ENCODE results near the gene NEURL1.
"Not testable (repeated sequence)": the region's sequence is repeated elsewhere in the genome, so short reads cannot be mapped to it uniquely, and the experiment has no call there.

NEURL1 gene

GRCh38 chr10:103465411-103466179 is 27.9 kb upstream of the NEURL1 start:
- no peak for DNase-seq

GRCh38 chr10:103466734-103467133 is 26.8 kb upstream of the NEURL1 start:
- DNase-seq: no peak

GRCh38 chr10:103467406-103467805 is 26.1 kb upstream of the NEURL1 start:
- no peak for DNase-seq

GRCh38 chr10:103469201-103469600 is 24.3 kb upstream of the NEURL1 start:
- no peak for DNase-seq

- peak; percentile 68 for DNase-seq
Measured at GRCh38 chr10:103470761-103471653, 22.5 kb upstream of the NEURL1 start.

GRCh38 chr10:103472005-103472404 is 21.5 kb upstream of the NEURL1 start:
- no peak for DNase-seq

- no peak for DNase-seq
Measured at GRCh38 chr10:103473261-103473671, 20.2 kb upstream of the NEURL1 start.

- DNase-seq: no peak
Measured at GRCh38 chr10:103474077-103474476, 19.4 kb upstream of the NEURL1 start.

GRCh38 chr10:103475437-103475836 is 18.1 kb upstream of the NEURL1 start:
- DNase-seq: no peak

GRCh38 chr10:103476046-103476768 is 17.3 kb upstream of the NEURL1 start:
- no peak for DNase-seq

- DNase-seq: no peak
Measured at GRCh38 chr10:103478671-103479070, 14.8 kb upstream of the NEURL1 start.

GRCh38 chr10:103479135-103479534 is 14.4 kb upstream of the NEURL1 start, which contains the start of gene CALHM3:
TSS of gene CALHM3 (minus strand) at chr10:103479240. CDS start at chr10:103479032, 208 bp downstream.
- no peak for DNase-seq

- DNase-seq: no peak
Measured at GRCh38 chr10:103480521-103480920, 13.0 kb upstream of the NEURL1 start.

GRCh38 chr10:103481974-103482531 is 11.5 kb upstream of the NEURL1 start:
- no peak for DNase-seq

- DNase-seq: not testable (repeated sequence)
Measured at GRCh38 chr10:103486635-103487409, 6.7 kb upstream of the NEURL1 start.

- DNase-seq: no peak
Measured at GRCh38 chr10:103487410-103487708, 6.1 kb upstream of the NEURL1 start.

GRCh38 chr10:103490986-103491314 is 2.6 kb upstream of the NEURL1 start:
- DNase-seq: no peak

GRCh38 chr10:103491729-103492364 is 1.7 kb upstream of the NEURL1 start:
- DNase-seq: no peak

GRCh38 chr10:103492655-103493261 is 747 bp upstream of the NEURL1 start:
- DNase-seq: no peak

- peak; percentile 45 for DNase-seq
Measured at GRCh38 chr10:103493916-103494877, 692 bp downstream of the NEURL1 start.

Measured in activated CD4-positive, alpha-beta T cell treated with anti-CD3 and anti-CD28 coated beads for 48 hours (primary cell).